Skeletal muscle satellite cell (primary cell): ENCODE measurements around the gene SLC16A5.
A peak's percentile ranks its signal among the peaks of the same experiment; 100 is the strongest.

ENCODE experiments used
- H3K27me3 ChIP-seq: 2 replicates; pipeline ENCODE4 v1.7.0; 2013; ENCODE audit warnings: low read length; ENCODE audit not compliant: control insufficient read depth, insufficient read depth
- H3K36me3 ChIP-seq: 2 replicates; pipeline ENCODE4 v1.7.0; 2013; ENCODE audit warnings: mild to moderate bottlenecking, control low read depth, low read length; ENCODE audit not compliant: insufficient read depth
- H3K4me1 ChIP-seq: 2 replicates; pipeline ENCODE4 v1.7.0; 2013; ENCODE audit warnings: low read length; ENCODE audit not compliant: control insufficient read depth, insufficient read depth
- H3K4me2 ChIP-seq: 2 replicates; pipeline ENCODE4 v1.7.0; 2013; ENCODE audit warnings: mild to moderate bottlenecking, low read length
- H3K4me3 ChIP-seq: 2 replicates; pipeline ENCODE4 v1.7.0; 2013; ENCODE audit warnings: low read length
- H3K9ac ChIP-seq: 2 replicates; pipeline ENCODE4 v1.7.0; 2013; ENCODE audit warnings: mild to moderate bottlenecking, low read depth, low read length, moderate library complexity
- H3K9me3 ChIP-seq: replicated peaks from 2 replicates; pipeline ENCODE4 v1.7.0; 2013; ENCODE audit warnings: mild to moderate bottlenecking, control low read depth, low read length

Gene SLC16A5

DNA sequence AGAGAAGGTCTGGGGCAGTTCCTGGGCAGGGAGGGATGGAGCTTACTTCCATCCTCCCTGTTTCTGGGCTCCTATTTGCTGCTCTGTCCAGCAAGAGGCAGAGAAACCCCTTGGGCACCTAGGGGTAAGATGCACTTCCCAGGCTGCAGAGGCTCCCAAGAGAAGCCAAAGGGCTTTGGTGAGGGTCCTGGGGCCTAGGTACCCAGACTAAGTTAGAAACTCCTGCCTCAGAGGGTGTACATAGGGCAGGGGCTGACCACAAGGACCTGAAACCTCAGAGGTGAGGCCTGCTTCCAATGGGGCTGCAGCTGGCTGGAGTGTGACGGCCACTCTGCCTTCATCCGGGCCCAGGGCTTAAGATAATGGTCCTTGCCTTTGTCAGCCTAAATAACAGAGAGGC, 20.4 kb downstream of the SLC16A5 start:
- H3K4me2 ChIP-seq, result no peak overlapping the region
- no peaks in the 10 kb centered on the region for H3K9me3 ChIP-seq
- no peaks in the 10 kb centered on the region for H3K36me3 ChIP-seq
- peaks cover 7% of the 10 kb centered on the region for H3K27me3 ChIP-seq
- no peak overlapping the region for H3K9ac ChIP-seq
- peaks cover 14% of the 10 kb centered on the region for H3K4me1 ChIP-seq
- H3K4me3 ChIP-seq, result no peak overlapping the region

DNA sequence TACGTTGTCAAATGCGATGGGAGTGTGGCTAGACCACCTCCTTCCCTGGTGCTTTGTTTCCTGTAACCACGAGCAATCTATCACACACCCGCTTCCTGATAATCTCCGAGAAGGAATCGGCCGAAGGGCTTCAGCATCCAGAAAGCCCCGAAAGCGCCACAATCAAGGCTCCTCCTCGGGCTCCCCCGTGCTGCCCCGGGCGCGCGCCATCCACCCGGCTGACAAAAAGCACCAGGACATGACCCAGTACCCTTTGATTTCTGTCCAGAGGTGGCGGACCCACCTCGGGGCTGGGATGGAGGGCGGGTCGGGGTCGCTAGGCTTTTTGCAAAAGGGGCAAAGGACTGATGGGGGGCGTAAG, 21.3 kb downstream of the SLC16A5 start:
- Histone ChIP-seq H3K4me2 (peak overlapping the region; percentile 97), H3K4me1 (peaks cover 18% of the 10 kb centered on the region), H3K9ac (no peak overlapping the region), H3K4me3 (peak overlapping the region; percentile 86), H3K36me3 (no peaks in the 10 kb centered on the region), H3K9me3 (no peaks in the 10 kb centered on the region), H3K27me3 (peaks cover 7% of the 10 kb centered on the region)

DNA sequence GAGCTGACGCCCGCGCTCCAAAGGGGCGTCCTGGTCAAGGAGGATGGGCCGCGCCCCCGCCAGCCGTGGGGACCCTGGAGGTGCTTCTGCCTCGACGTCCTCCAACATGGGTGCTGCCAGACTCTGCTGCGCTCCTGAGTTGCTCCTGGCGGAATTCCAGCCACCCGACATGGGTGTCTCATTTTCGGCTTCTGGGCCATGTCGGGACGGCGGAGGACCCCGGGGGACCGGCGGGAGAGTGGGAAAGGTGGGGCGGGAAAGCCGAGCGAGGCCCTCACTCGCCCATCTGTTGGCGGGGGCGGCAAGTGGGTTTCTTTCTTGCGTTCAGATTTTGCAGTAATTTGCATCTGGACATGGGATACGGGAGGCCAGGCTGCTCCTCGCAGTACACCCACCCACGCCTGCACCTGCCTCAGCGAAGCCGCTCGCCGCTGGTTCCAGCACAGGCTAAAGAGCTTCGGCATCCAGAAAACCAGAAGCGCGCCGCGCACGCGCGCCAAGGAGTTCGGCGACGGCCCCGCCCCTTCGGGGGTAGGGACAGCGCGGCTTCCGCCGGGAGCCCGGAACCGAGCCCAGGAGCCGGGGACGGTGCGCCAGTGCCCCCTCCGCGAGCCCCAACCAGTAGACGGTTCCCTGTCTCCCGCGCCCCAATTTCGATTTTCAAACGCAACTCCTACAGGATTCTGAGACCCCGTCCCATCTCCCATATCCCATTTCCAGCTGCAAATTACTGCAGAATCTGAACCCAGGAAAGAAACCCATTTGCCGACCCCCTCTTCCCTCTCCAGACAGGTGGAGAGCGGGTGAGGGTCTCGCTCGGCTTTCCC, 21.9 kb downstream of the SLC16A5 start, which contains the start of gene ARMC7:
Gene ARMC7 (plus strand): TSS at position 563 of the 827 bp plus-strand sequence. CDS start 320 bp downstream, outside the sequence.
- Histone ChIP-seq H3K4me1 (peaks cover 23% of the 10 kb centered on the region), H3K4me3 (peak within 1 kb of the TSS; percentile 86), H3K9ac (peak within 1 kb of the TSS; percentile 77), H3K9me3 (no peaks in the 10 kb centered on the region), H3K27me3 (peaks cover 7% of the 10 kb centered on the region), H3K4me2 (peak within 1 kb of the TSS; percentile 97), H3K36me3 (no peaks in the 10 kb centered on the region)

DNA sequence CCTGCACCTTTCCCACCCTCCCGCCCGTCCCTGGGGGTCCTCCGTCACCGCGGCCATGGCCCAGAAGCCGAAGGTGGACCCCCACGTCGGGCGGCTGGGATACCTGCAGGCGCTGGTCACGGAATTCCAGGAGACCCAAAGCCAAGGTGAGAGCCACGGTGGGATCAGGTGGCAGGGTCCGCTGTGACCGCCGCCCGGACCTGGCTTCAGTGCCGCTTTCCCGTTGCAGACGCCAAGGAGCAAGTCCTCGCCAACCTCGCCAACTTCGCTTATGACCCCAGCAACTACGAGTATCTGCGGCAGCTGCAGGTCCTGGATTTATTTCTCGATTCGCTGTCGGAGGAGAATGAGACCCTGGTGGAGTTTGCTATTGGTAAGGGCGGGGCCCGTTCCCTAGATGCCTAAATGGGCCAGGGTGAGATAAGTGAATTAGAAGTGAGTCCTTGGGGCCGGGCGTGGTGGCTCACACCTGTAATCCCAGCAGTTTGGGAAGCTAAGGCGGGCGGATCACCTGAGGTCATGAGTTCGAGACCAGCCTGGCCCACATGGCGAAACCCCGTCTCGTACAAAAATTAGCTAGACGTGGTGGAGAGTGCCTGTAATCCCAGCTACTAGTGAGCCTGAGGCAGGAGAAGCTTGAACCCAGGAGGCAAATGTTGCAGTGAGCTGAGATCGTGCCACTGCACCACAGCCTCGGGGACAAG, 22.6 kb downstream of the SLC16A5 start:
- H3K9me3 ChIP-seq, result no peaks in the 10 kb centered on the region
- H3K4me1 ChIP-seq, result peaks cover 27% of the 10 kb centered on the region
- peak overlapping the region; percentile 97 for H3K4me2 ChIP-seq
- peaks cover under 1% of the 10 kb centered on the region for H3K27me3 ChIP-seq
- peak overlapping the region; percentile 77 for H3K9ac ChIP-seq
- no peaks in the 10 kb centered on the region for H3K36me3 ChIP-seq
- H3K4me3 ChIP-seq, result peak overlapping the region; percentile 86

DNA sequence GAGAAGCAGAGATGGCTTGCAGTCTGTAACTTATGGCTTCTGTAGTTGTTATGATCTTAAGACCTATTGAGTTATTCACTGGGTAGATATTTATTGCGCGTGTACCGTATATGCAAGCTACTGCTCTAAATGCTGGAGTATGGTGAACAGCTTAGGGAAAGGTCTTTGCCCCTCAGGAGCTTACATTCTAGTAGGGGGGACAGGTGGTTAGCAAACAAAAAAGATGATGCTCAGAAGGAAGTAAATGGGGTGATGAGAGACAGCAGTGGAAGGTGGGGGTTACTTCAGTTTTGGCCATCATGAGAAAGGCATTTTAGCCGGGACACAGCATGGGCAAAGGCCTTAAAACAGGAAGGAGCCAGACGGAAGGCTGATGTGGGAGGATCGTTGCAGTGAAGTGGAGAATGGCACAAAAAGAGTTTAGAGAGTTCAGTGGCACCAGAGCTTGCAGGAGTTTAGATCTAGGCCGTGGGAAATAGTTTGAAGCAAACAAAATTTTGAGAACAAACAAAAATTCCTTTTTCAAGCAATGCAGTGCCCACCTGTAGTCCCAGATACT, 24.1 kb downstream of the SLC16A5 start:
- H3K27me3 ChIP-seq, result no peaks in the 10 kb centered on the region
- no peaks in the 10 kb centered on the region for H3K9me3 ChIP-seq
- H3K4me2 ChIP-seq, result peak overlapping the region; percentile 3
- H3K9ac ChIP-seq, result no peak overlapping the region
- no peaks in the 10 kb centered on the region for H3K36me3 ChIP-seq
- H3K4me3 ChIP-seq, result no peak overlapping the region
- H3K4me1 ChIP-seq, result peaks cover 27% of the 10 kb centered on the region

DNA sequence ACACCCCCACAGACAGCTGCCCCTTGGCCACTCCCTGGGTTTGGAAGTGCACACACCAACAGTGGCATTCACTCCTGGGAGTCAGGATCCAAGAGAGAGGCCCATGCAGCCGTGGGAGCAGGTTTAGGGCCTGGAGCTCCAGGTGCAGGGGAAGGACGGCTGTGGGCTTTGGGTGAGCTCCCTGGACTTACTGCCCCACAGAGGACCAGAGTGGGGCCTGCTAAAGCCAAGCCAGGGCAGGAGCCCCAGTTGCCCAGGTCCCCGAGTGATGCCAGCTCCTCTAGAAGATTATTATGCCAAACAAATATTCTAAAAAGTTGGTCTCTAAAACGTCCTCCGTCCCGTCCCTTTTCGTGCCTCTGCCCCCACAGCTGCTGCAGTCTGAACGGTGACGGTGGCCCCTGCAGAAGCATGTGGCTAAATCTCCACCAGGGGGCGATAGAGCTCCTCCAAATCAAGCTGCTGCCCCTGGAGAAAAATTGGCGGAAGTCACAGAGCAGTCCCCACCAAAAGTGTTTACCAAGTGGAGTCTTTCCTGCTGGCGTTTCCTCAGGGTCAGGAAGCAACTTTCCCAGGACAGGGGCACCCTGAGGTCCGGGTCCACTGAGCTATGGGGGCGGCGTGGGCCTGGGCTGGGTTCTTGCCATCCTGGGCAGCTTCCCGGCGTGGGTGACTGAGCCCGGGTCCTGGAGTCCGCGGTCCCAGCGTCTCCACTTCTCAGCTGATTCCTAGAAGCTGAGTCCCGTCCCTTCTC, 26.2 kb downstream of the SLC16A5 start:
- H3K9ac ChIP-seq, result peak overlapping the region; percentile 82
- H3K4me1 ChIP-seq, result peaks cover 27% of the 10 kb centered on the region
- H3K27me3 ChIP-seq, result no peaks in the 10 kb centered on the region
- no peaks in the 10 kb centered on the region for H3K9me3 ChIP-seq
- H3K36me3 ChIP-seq, result no peaks in the 10 kb centered on the region
- H3K4me2 ChIP-seq, result peak overlapping the region; percentile 93
- peak overlapping the region; percentile 79 for H3K4me3 ChIP-seq

DNA sequence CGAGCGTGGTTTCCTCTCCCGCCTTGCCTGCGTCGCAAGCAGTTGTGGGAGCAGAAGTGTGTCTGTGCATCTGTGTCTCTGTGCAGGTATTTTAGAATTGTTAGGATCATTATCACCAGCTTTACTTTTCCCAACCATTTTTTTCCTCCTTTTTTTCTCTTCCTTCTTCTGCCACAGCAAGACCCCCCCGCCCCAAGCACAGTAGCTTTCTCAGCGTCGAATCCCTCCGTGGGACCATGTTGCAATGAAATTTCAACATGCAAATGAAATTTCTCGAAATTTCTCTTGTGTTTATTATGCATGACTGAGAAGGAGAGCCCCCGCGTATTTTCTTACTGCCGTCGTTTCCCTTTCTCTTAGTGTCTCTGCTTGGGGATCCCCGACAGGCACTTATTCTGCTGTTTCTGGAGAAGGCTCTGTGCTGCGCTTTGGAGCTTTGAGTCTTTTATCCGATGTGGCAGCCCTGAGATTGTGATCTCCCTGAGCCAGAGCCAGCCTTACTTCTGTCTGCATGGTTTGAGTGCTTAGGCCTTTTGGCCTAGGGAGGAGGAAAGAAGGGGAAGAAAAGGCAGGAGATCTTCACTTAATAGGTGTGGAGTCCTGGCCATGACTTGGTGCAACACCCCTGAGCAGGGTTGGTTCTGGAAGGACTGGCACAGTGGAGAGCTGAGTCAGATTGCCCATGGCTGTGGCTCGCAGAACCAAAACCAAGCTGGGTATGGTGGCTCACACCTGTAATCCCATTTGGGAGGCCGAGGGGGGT, 27.0 kb downstream of the SLC16A5 start:
- Histone ChIP-seq H3K9me3 (no peaks in the 10 kb centered on the region), H3K4me2 (peak overlapping the region; percentile 93), H3K27me3 (no peaks in the 10 kb centered on the region), H3K4me3 (peak overlapping the region; percentile 79), H3K36me3 (no peaks in the 10 kb centered on the region), H3K9ac (peak overlapping the region; percentile 82), H3K4me1 (peaks cover 20% of the 10 kb centered on the region)

DNA sequence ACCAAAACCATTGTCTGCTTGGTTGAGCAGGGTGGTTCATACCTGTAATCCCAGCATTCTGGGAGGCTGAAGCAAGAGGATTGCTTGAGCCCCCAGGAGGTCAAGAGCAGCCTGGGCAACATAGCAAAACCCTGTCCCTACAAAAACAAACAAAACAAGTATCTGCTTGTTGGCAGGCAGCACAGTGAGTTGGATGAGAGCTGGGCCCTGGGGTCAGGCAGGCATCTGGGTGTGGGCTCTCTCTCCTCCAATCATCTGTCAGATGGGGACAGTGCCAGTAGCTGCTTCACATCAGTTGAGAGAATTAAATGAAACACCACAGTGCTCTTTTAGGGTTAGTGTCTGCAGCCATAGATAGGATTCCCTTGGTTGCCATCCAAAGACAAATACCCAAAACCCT, 27.8 kb downstream of the SLC16A5 start:
- Histone ChIP-seq H3K4me2 (no peak overlapping the region), H3K36me3 (no peaks in the 10 kb centered on the region), H3K9me3 (no peaks in the 10 kb centered on the region), H3K4me1 (peaks cover 17% of the 10 kb centered on the region), H3K27me3 (no peaks in the 10 kb centered on the region), H3K9ac (no peak overlapping the region), H3K4me3 (no peak overlapping the region)

DNA sequence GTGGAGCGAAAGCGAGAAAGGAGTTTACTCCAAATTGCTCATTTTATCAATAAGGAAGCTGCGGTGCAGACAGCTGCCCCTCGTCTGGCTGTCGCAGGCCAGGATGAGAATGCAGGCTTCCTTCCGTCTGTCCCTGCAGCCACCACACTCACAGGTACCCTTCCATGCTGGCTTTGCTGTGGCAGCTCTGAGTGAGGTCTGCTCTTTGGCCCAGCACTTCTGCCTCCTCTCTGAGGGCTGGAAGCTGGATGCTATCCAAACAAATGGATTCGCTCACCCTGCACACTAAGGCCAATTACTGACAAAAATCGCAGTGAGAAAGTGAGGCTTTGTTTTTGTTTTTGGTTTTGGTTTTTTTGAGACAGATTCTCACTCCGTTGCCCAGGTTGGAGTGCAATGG, 29.0 kb downstream of the SLC16A5 start:
- Histone ChIP-seq H3K4me2 (no peak overlapping the region), H3K36me3 (no peaks in the 10 kb centered on the region), H3K4me1 (peaks cover 13% of the 10 kb centered on the region), H3K9ac (no peak overlapping the region), H3K4me3 (no peak overlapping the region), H3K27me3 (no peaks in the 10 kb centered on the region), H3K9me3 (no peaks in the 10 kb centered on the region)

DNA sequence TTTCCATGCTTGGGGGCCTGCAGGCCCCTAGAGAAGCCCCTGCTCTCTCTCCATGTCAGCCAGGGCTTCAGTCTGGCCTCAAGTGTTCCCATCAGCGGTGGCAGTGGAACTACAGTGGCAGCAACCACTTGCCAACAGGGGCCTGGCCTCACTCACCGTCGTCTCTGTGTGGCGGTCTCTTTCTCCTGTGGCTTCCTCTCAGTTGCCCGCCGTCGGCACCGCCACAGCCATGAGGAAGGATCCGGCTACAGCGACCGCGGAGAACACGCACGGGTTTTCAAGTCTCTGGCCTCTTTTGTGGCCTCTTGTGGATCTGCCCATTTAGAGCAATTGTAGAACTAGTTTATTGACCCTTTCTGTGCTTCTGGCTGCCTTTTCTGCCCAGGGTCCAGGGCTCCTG, 30.6 kb downstream of the SLC16A5 start:
- Histone ChIP-seq H3K4me2 (no peak overlapping the region), H3K4me3 (no peak overlapping the region), H3K36me3 (no peaks in the 10 kb centered on the region), H3K9ac (no peak overlapping the region), H3K4me1 (peaks cover 13% of the 10 kb centered on the region), H3K9me3 (no peaks in the 10 kb centered on the region), H3K27me3 (no peaks in the 10 kb centered on the region)
